ENCODE data around the gene DIPK1B.

Gene DIPK1B

DNA sequence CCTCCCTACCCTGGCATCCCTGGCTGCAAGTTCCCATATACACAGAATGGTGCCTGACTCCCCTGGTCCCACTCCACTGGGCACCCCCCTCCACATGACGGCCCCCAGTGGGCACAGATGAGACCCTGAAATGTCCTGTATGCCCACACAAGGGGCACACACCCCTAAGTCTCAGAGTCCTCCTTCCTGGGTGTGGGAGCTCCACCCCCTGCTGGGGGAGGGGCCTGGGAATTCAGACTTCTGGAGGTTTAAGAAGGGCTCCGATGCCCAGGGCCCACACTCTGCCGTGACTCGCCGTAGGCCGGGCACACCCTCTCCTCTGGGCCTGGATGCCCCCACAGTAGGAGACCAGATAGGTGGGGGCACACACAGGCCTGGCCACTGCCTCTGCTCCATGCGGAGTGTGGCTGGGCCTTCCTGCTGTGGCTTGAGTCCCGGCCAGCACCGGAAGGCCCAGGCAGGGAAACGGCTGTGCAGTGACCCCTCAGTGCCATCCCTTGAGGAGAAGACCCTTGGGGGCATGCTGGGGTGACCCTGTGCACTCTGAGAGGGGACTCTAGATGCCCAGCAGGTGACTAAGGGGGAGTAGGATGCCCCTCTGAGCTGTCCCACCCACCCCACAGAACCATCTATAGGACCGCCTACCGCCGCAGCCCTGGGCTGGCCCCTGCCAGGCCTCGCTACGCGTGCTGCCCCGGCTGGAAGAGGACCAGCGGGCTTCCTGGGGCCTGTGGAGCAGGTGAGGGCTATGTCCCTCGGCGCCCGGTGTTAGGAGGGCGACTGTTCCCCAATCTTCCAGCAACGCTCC lies 43.2 kb upstream of the DIPK1B start:
- no peak overlapping the region for H3K27ac ChIP-seq (ENCODE audit: low read length)
- H3K4me3 ChIP-seq (ENCODE audit: low read depth in 1 of 2, low read length in 2 of 2): peak overlapping the region in 1 of 2 donors; percentile 0
- peaks cover 26% of the 10 kb centered on the region for H3K27me3 ChIP-seq (ENCODE audit: low read depth, low read length)

DNA sequence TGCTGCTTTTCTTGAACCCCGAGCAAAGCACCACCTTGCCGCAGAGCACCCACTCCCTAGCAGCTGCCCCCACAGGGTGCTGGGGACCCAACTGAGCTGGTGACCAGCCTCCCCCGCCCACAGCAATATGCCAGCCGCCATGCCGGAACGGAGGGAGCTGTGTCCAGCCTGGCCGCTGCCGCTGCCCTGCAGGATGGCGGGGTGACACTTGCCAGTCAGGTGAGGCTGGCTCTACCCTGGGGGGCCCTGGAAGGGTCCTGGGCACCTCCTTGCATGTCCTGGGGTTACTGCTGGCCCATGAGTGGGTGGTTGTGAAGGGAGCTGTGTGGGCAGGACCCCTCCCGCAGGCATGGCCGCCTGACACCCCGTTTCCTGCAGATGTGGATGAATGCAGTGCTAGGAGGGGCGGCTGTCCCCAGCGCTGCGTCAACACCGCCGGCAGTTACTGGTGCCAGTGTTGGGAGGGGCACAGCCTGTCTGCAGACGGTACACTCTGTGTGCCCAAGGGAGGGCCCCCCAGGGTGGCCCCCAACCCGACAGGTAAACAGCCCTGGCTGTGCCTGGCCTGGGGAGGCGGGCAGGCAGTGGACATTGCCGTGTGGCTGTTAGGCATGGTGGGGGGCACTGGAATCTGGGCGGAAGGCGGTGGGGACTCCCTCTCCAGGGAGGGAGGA lies 42.4 kb upstream of the DIPK1B start:
- Histone ChIP-seq H3K4me1 (ENCODE audit: control insufficient read depth in 1 of 2, insufficient read depth in 2 of 2, low read length in 2 of 2) (peaks cover 0 to 25% of the 10 kb centered on the region in 2 donors), H3K36me3 (ENCODE audit: control insufficient read depth in 1 of 2, insufficient read depth in 2 of 2, low read length in 2 of 2) (peaks cover 0 to 15% of the 10 kb centered on the region in 2 donors), H3K27ac (ENCODE audit: low read length) (no peak overlapping the region), H3K9me3 (ENCODE audit: control insufficient read depth in 1 of 2, low read length in 2 of 2) (no peaks in the 10 kb centered on the region), H3K27me3 (ENCODE audit: low read depth, low read length) (peaks cover 19% of the 10 kb centered on the region), H3K4me3 (ENCODE audit: low read depth in 1 of 2, low read length in 2 of 2) (no peak overlapping the region)

More for the DNA sequence above, 43.2 kb upstream of the DIPK1B start:
- peaks cover 0 to 9% of the 10 kb centered on the region in 2 donors for H3K36me3 ChIP-seq (ENCODE audit: control insufficient read depth in 1 of 2, insufficient read depth in 2 of 2, low read length in 2 of 2)
- peaks cover 0 to 26% of the 10 kb centered on the region in 2 donors for H3K4me1 ChIP-seq (ENCODE audit: control insufficient read depth in 1 of 2, insufficient read depth in 2 of 2, low read length in 2 of 2)
- H3K9me3 ChIP-seq (ENCODE audit: control insufficient read depth in 1 of 2, low read length in 2 of 2): no peaks in the 10 kb centered on the region

DNA sequence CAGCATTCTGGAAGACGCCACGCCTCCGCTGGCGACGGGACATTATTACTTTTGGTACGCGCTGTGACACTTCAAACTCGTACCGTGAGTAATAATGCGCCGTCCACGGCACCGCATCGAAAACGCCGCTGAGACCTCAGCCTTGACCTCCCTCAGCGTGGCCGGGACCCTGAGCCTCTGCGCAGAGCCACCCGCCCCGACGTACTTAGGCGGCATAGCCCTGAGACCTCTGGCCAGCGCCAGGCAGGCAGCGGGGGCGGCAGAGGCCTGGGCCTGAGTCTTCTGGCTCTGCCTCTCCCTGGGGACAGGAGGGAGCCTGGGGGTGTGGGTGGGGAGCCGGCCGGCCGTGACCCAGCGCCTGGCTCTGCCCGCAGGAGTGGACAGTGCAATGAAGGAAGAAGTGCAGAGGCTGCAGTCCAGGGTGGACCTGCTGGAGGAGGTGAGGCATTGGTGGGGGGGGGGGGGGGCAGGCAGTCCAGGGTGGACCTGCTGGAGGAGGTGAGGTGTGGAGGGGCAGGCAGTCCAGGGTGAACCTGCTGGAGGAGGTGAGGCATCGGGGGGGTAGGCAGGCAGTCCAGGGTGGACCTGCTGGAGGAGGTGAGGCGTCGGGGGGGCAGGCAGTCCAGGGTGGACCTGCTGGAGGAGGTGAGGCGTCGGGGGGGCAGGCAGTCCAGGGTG lies 41.7 kb upstream of the DIPK1B start:
- H3K27me3 ChIP-seq (ENCODE audit: low read depth, low read length): peaks cover 19% of the 10 kb centered on the region
- H3K27ac ChIP-seq (ENCODE audit: low read length): no peak overlapping the region
- H3K4me3 ChIP-seq (ENCODE audit: low read depth in 1 of 2, low read length in 2 of 2): no peak overlapping the region
- peaks cover 0 to 20% of the 10 kb centered on the region in 2 donors for H3K4me1 ChIP-seq (ENCODE audit: control insufficient read depth in 1 of 2, insufficient read depth in 2 of 2, low read length in 2 of 2)
- H3K9me3 ChIP-seq (ENCODE audit: control insufficient read depth in 1 of 2, low read length in 2 of 2): no peaks in the 10 kb centered on the region
- peaks cover 0 to 15% of the 10 kb centered on the region in 2 donors for H3K36me3 ChIP-seq (ENCODE audit: control insufficient read depth in 1 of 2, insufficient read depth in 2 of 2, low read length in 2 of 2)

DNA sequence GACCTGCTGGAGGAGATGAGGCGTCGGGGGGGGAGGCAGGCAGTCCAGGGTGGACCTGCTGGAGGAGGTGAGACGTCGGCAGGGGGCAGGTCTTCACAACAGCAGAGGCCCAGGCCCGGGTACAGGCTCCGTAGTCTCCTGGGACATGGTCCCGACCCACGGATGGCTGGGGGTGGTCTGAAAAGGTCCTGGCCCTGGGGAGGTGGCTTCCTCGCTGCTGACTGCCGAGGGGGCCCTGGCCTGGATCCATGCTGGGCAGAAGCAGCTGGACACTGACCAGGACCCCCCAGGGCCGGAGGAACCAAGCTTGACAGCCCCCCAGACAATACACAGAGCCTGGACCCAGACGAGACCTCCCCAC lies 41.1 kb upstream of the DIPK1B start:
- H3K4me1 ChIP-seq (ENCODE audit: control insufficient read depth in 1 of 2, insufficient read depth in 2 of 2, low read length in 2 of 2): peaks cover 0 to 18% of the 10 kb centered on the region in 2 donors
- peaks cover 19% of the 10 kb centered on the region for H3K27me3 ChIP-seq (ENCODE audit: low read depth, low read length)
- H3K27ac ChIP-seq (ENCODE audit: low read length): no peak overlapping the region
- no peak overlapping the region for H3K4me3 ChIP-seq (ENCODE audit: low read depth in 1 of 2, low read length in 2 of 2)
- no peaks in the 10 kb centered on the region for H3K9me3 ChIP-seq (ENCODE audit: control insufficient read depth in 1 of 2, low read length in 2 of 2)
- peaks cover 0 to 20% of the 10 kb centered on the region in 2 donors for H3K36me3 ChIP-seq (ENCODE audit: control insufficient read depth in 1 of 2, insufficient read depth in 2 of 2, low read length in 2 of 2)

DNA sequence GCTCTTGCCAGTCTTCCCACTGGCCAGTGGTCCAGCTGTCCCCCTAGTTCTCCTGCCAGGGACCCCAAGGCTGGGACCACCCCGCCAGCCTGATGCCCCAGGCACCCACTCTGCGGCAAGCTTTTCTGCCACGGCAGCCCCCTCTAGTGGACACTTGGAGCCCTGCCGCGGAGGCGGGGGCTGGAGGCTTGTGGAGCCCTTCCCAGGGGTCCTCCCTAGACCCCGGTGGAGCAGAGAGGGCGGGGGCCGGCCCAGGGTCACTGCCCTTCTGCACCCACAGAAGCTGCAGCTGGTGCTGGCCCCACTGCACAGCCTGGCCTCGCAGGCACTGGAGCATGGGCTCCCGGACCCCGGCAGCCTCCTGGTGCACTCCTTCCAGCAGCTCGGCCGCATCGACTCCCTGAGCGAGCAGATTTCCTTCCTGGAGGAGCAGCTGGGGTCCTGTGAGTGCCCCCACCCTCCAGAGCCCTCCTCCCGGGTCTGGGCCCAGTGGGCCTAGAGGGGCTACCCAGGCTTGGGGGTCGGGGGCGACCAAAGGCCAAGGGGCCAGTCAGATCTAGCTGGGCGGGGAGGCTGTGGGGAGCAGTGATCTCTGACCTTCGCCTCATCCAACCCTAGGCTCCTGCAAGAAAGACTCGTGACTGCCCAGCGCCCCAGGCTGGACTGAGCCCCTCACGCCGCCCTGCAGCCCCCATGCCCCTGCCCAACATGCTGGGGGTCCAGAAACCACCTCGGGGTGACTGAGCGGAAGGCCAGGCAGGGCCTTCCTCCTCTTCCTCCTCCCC lies 40.5 kb upstream of the DIPK1B start:
- H3K4me3 ChIP-seq (ENCODE audit: low read depth in 1 of 2, low read length in 2 of 2): no peak overlapping the region
- H3K27ac ChIP-seq (ENCODE audit: low read length): no peak overlapping the region
- no peaks in the 10 kb centered on the region for H3K9me3 ChIP-seq (ENCODE audit: control insufficient read depth in 1 of 2, low read length in 2 of 2)
- H3K27me3 ChIP-seq (ENCODE audit: low read depth, low read length): peaks cover 19% of the 10 kb centered on the region
- H3K36me3 ChIP-seq (ENCODE audit: control insufficient read depth in 1 of 2, insufficient read depth in 2 of 2, low read length in 2 of 2): peaks cover 0 to 26% of the 10 kb centered on the region in 2 donors
- peaks cover 0 to 15% of the 10 kb centered on the region in 2 donors for H3K4me1 ChIP-seq (ENCODE audit: control insufficient read depth in 1 of 2, insufficient read depth in 2 of 2, low read length in 2 of 2)

DNA sequence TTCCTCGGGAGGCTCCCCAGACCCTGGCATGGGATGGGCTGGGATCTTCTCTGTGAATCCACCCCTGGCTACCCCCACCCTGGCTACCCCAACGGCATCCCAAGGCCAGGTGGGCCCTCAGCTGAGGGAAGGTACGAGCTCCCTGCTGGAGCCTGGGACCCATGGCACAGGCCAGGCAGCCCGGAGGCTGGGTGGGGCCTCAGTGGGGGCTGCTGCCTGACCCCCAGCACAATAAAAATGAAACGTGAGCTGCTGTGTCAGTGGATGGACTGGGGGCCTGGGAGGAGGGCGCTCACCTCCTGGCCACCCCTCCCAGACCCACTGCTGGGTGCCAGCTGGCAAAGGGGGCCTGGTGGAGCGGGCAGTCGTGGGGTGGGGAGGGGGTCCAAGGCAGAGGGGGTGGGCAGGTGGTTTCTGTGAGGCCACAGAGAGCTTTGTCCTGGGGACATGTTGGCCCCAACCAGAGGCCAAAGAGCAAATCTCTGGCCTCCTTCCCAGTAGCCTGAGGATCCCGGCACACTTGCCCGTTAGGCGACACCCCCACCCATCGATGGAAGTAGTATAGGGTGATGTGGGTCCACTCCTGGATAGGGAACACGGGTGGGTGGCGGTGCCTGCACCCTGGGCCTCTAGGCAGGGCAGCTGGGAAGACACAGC lies 39.8 kb upstream of the DIPK1B start:
- H3K4me1 ChIP-seq (ENCODE audit: control insufficient read depth in 1 of 2, insufficient read depth in 2 of 2, low read length in 2 of 2): peaks cover 0 to 15% of the 10 kb centered on the region in 2 donors
- H3K9me3 ChIP-seq (ENCODE audit: control insufficient read depth in 1 of 2, low read length in 2 of 2): no peaks in the 10 kb centered on the region
- H3K4me3 ChIP-seq (ENCODE audit: low read depth in 1 of 2, low read length in 2 of 2): no peak overlapping the region
- H3K27ac ChIP-seq (ENCODE audit: low read length): no peak overlapping the region
- peaks cover 12% of the 10 kb centered on the region for H3K27me3 ChIP-seq (ENCODE audit: low read depth, low read length)
- H3K36me3 ChIP-seq (ENCODE audit: control insufficient read depth in 1 of 2, insufficient read depth in 2 of 2, low read length in 2 of 2): peaks cover 0 to 32% of the 10 kb centered on the region in 2 donors

DNA sequence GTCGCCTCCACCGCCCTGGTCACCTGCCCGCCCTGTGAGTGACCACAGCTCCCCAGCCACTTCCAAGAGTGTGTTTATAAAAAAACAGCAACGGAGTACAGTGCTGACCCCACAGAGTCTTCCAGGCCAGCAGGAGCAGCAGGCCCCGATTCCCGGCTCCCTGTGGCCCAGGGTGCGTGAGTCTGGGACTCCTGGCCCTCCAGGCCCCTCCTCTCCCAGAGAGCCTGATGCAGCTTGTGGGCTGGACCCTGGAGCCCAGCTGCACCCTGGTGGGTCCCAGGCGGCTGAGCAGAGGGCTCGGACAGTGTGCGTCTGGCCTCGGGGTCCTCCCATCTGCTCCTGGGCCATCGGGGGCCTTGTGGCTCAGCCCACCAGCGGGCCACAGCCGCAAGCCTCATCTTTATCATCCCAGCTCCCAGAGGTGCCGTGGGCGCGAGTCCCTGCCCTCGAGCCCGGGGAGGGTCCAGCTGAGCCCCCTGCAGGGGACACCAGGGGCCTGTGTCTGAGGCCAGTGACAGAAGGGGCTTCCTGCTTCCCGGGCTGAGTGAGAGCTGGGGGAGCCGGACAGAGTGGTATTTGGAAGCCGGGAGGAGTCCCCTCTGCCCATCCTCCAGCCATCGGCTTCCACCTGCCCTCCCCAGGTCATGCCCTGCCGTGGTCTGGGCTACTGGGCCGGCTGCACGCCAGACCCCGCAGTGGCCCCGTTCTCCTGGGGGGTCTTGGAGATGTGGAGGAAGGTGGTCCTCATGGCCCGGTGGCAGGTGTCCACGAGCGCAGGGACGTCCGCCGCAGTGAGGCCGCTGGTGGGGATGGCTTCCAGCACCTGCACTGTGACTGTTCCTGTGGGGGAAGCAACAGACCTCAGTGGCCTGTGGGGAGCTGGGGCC lies 39.0 kb upstream of the DIPK1B start:
- H3K27me3 ChIP-seq (ENCODE audit: low read depth, low read length): peaks cover 11% of the 10 kb centered on the region
- no peak overlapping the region for H3K27ac ChIP-seq (ENCODE audit: low read length)
- H3K9me3 ChIP-seq (ENCODE audit: control insufficient read depth in 1 of 2, low read length in 2 of 2): no peaks in the 10 kb centered on the region
- H3K36me3 ChIP-seq (ENCODE audit: control insufficient read depth in 1 of 2, insufficient read depth in 2 of 2, low read length in 2 of 2): peaks cover 0 to 32% of the 10 kb centered on the region in 2 donors
- peaks cover 0 to 15% of the 10 kb centered on the region in 2 donors for H3K4me1 ChIP-seq (ENCODE audit: control insufficient read depth in 1 of 2, insufficient read depth in 2 of 2, low read length in 2 of 2)
- no peak overlapping the region for H3K4me3 ChIP-seq (ENCODE audit: low read depth in 1 of 2, low read length in 2 of 2)

DNA sequence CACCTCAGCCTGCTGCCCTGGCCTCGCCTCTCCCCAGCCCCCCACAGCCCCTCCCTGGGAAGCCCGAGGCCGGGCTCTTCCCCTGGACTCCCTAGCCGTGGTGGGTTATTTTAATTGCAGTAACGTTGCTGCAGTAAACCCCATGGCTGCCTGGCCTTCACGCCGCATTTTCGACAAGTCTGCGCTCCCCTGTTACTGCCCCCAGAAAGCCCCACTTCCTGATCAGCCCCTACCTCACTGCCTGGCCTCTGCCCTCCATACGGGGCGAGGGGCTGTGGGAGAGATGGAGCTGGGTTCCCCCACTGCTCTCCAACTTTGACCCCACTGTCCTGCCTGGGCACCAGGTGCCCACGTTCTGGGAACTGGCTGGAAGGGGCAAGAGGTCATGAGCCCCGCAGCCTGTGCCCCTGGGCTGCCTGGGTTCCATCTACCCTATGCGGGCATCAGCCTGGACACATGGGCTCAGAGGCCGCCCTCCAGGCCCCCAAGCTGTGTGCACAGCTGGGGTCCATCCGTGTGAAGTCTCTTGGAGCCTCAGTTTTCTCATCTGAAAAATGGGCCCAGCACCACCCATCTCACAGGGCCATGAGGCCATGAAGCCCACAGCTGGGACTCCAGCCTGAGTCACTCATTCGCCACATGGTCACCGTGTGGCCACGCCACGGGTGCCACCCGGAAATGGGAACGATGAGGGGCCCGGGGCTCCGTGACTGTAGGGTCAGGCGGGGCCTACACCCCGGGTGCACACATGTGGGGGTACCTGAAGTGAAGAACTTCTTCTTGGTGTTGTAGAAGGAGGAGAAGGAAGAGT lies 38.2 kb upstream of the DIPK1B start:
- Histone ChIP-seq H3K27ac (ENCODE audit: low read length) (no peak overlapping the region), H3K36me3 (ENCODE audit: control insufficient read depth in 1 of 2, insufficient read depth in 2 of 2, low read length in 2 of 2) (peaks cover 0 to 32% of the 10 kb centered on the region in 2 donors), H3K4me1 (ENCODE audit: control insufficient read depth in 1 of 2, insufficient read depth in 2 of 2, low read length in 2 of 2) (peaks cover 0 to 12% of the 10 kb centered on the region in 2 donors), H3K4me3 (ENCODE audit: low read depth in 1 of 2, low read length in 2 of 2) (no peak overlapping the region), H3K27me3 (ENCODE audit: low read depth, low read length) (peaks cover 11% of the 10 kb centered on the region), H3K9me3 (ENCODE audit: control insufficient read depth in 1 of 2, low read length in 2 of 2) (no peaks in the 10 kb centered on the region)

DNA sequence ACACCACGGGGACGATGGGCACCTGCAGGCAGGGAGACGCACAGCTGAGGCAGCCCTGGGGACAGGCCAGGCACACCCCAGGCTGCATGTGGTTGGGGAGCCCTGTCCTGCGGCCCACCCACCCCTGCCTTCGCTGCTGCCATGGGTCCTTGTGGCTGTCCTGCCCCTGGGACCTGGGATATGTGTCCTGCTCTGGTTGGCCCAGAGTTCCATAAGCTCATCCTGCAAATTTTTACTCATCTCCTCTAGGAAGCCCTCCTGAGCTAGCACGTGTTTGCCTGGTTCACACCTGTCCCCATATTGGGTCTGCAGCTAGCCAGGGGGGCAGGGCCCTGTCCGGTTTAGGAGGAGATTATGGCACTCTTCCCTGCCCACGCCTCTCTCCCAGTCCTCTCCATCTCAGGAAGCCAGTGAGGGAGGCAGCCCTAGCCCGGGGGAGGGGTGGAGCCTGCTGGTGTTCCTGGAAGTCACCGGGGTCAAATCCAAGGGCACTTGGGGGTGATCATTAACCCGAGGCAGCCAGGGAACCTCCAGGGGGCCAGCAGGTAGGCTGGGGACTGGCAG lies 37.5 kb upstream of the DIPK1B start:
- no peaks in the 10 kb centered on the region for H3K9me3 ChIP-seq (ENCODE audit: control insufficient read depth in 1 of 2, low read length in 2 of 2)
- no peak overlapping the region for H3K4me3 ChIP-seq (ENCODE audit: low read depth in 1 of 2, low read length in 2 of 2)
- peaks cover 0 to 12% of the 10 kb centered on the region in 2 donors for H3K4me1 ChIP-seq (ENCODE audit: control insufficient read depth in 1 of 2, insufficient read depth in 2 of 2, low read length in 2 of 2)
- peaks cover 9% of the 10 kb centered on the region for H3K27me3 ChIP-seq (ENCODE audit: low read depth, low read length)
- no peak overlapping the region for H3K27ac ChIP-seq (ENCODE audit: low read length)
- H3K36me3 ChIP-seq (ENCODE audit: control insufficient read depth in 1 of 2, insufficient read depth in 2 of 2, low read length in 2 of 2): peaks cover 0 to 32% of the 10 kb centered on the region in 2 donors
